ENCODE results near the gene FOXJ3.

FOXJ3 gene

DNA sequence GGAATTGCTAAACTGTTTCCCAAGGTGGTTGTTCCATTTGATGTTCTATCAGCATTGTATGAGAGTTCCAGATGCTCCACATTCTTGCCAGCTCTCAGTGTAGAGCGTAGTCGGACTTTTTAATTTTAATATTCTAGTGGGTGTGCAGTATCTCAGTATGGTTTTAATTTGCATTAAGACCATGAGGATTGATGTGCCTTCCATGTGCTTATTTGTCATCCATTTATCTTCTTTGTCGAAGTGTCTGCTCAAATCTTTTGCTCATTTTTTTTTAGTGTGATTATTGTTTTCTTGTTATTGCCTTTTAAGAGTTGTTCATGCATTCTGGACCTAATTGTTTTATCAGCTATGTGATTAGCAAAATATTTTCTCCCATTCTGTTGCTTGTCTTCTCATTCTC is 195.6 kb downstream of the FOXJ3 start:
- DNase-seq, result no peak

DNA sequence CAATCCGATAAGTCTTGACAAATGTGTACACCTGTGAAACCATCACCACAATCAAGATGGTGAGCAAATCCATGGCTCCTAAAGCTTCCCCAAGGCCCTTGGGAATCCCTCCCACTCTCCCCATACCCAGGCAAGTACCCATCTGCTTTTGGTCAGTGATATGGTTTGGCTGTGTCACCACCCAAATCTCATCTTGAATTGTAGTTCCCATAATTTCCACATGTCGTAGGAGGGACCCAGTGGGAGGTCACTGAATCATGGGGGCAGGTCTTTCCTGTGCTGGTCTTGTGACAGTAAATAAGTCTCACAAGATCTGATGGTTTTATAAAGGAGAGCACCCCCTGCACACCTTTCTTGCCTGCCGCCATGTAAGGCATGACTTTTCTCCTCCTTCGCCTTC is 196.4 kb downstream of the FOXJ3 start:
- DNase-seq, result no peak

DNA sequence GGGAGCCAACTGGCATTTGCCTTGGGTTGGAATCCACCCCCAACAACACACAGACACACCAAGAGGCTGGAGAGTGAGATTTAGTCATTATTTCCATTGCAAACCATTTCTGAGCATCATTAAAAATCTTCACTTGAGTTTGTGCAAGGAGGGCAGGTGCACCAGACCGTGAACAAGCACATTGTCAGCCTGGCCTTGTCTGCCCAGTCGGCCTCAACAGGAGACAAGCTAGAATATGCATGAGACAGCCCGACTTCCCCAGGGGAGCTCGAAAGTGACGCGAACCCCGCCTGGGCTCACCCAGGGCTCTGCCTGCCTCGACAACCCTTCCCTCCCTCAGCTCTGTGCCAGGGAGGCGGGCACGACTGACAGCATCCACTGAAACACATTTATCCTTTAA is 197.3 kb downstream of the FOXJ3 start:
- no peak for DNase-seq

DNA sequence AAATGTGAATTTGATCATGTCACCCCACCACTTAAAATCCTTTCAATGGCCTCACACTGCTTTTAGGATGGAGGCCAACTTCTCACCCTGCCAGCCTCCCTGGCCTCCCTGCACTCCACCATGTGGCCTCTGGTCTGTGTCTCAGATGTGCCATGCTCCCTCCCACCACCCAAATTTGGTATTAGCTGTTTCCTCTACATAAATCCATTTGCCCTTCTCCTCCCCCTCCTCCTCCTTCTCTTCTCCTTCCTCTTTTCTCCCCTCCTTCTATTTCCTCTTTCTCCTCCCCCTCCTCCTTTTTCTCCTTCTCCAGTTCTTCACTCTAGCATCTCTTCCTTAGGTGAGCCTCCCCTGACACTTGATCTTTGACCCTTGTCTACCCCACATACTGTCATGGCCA is 198.6 kb downstream of the FOXJ3 start:
- DNase-seq, result no peak

DNA sequence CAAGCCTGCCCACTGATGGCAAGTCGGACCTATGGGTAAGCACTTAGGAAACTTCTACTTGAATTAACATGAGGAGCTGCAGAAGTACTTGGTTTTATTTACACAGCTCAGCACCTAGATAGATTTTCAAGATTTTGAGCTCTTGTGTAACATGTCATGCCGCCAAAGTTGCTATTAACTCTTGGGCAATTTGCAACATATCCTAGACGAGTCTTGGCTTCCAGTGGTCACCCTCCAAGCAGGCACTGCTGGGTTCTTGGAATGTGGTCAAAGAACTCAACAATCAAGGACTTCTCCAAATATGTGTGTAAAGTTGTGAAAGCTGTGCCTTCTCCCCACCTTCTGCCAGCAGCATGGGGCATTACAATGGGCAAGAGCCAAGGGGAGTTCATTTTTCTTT is 199.6 kb downstream of the FOXJ3 start:
- no peak for DNase-seq

DNA sequence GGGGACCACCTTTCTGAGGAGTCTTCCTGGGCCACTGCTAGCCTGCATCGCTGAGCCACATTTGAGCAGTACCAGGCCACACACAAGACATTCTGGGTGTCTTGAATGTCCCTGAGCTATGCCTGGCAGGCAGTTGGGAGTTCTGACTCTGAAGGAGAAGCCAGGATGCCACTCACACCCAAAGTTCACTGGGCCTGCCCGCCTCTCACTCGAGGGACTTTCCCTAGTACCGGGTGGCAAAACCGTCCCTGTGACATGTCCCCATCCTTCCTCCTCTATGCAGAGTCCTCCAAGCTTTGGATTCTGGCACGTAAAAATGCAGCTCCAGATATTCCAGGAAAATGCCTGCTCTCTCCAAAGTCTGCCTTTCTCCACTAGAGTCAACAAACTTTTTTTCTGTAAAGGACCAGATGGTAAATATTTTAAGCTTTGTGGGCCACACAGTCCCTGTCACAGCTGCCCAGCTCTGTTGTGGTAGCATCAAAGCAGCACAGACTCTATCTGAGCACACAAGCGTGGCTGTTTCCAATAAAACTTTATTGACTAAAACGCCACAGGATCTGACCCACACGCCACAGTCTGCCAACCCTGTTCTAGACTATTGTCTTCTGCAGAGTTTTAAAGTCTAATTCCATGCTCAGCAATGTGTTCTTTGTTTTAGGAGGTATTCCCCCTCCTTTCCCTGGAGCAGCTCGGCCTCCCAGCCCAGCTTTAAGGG is 201.1 kb downstream of the FOXJ3 start:
- DNase-seq, result no peak

DNA sequence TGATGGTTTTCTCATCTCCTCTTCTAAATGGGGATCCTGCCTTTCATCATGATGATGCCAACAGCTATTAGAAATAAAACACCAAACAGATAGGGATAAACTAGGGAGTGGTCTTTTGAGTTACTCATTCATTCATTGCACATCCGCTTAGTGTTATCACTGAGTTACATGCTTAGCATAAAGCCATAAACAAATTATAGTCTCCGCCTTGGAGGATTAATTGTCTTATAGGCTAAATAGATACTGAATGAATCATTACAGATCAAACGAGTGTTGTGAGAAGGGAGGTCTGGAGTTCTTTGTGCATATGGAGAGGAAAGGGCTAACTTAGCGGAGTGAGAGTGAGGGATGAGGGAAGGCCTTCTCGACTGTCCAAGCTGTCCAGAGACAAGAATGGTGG is 201.6 kb downstream of the FOXJ3 start:
- no peak for DNase-seq

DNA sequence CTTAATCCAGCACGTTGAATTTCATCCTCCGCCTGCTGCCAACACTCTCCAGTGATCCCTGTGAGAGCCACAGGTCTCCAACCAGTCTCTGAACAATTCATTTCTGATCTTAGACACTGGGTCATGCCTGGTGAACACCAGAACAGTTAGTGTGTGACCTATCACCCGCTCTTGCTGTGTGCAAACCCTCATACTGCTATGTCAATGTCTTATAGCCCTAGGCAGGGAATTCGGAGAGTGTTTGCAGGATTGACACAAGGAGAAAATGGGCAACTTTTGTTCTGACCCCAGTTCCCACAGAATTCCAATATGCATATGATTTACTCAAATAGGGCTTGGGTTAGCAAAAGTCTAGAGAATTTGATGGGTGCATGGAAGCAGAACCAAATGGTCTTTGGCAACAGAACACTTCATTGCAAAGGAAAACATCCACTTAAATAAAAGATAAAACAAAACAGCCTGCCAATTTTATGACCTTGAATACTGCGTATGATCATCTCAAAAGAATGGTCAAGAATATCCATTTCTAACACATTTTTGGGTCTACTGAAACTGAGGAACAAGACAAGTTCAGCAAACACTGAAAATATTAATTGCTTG is 204.9 kb downstream of the FOXJ3 start:
- DNase-seq, result no peak

DNA sequence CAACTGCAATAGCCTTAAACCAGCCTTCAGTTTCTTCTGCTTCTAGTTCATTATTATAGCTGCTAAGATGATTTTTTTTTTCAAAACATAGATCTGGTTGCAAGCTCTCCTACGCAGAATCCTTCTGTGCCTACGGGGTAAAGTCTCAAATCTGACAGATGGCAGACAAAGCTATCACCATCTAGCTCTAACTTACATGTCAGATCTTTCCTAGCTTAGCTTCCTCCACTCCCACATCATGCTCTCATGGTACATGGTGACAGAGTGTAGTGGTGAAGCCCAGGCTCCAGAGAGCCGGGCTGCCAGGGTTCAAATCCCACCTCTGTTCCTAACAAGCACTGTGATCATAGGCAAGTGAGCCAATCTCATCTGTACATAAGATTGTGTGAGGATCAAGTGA is 206.1 kb downstream of the FOXJ3 start:
- DNase-seq, result no peak

DNA sequence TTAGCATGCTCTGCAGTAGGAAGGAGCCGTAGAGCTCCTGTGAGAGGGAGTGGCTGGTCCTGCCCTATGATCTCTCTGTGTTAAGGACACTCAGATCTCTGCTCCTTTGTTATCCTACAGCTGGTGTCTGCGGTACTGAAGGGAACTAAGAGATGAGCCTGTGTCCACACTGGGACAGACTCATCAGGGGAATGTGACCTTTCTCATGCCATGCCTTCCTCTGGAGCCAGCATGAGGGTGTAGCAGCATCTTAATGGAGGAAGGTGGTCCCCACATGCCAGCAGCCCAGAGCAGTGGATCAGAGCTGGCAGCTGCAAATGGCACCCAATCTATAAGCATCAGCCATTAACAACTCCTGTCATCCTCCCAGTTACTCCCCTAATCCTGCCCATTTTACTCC is 206.5 kb downstream of the FOXJ3 start:
- no peak for DNase-seq

DNA sequence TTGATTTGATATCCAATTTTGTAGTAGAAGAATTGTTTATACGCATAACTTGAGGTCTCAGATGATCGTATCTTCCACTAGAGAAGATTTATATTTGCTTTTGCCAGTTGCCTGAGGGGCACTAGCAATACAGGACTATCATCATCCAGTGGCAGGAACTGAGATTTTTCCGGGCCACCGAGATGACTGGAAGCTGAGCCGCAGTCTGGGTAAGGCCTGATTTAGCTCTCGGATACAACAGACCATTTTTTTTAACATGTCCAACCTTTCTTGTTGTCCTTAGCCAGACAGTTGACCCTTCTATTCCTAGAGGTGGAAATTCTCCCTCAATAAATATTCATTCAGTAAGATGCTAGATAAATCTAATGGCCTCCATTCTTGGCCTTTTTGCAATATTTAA is 207.3 kb downstream of the FOXJ3 start:
- no peak for DNase-seq
